Measurements from ENCODE around the gene ABCC3.

Gene ABCC3

DNA sequence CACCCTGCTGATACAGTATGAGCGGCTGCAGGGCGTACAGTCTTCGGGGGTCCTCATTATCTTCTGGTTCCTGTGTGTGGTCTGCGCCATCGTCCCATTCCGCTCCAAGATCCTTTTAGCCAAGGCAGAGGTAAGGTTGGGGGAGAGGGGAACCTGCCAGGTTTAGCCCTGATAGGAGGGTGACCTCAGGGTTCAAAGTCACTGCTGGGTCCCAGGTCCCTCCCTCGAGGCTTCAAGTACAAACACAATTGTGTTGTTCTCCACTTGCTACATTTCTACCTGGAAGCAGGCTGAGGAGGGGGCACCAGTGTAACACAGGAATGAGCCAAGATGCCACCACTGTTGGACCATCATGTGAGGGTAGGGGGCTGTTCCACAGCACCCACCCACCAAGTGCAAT is 22.4 kb downstream of the ABCC3 start:
- H3K27ac ChIP-seq = no peak overlapping the region

DNA sequence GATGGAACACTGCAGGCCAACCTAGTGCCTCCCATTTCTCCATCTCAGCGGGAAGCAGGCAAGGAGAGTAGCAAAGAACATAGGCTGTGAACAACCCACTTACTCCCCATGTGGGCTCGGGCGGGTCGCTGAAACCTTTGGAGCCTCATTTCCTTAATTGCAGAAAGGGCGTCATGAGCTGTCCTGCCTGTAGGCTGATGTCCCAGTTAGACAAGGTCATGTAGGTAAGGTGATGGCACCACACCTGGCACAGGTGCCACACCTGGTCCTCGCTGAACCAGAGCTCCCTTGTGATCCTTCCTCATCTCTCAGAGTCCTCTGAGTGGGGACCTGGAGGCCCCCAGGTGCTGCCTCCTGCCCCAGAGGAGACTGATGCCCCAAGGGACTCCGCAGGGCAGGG is 22.9 kb downstream of the ABCC3 start:
- H3K27ac ChIP-seq = no peak overlapping the region
- TF ChIP-seq, protein P1, sequence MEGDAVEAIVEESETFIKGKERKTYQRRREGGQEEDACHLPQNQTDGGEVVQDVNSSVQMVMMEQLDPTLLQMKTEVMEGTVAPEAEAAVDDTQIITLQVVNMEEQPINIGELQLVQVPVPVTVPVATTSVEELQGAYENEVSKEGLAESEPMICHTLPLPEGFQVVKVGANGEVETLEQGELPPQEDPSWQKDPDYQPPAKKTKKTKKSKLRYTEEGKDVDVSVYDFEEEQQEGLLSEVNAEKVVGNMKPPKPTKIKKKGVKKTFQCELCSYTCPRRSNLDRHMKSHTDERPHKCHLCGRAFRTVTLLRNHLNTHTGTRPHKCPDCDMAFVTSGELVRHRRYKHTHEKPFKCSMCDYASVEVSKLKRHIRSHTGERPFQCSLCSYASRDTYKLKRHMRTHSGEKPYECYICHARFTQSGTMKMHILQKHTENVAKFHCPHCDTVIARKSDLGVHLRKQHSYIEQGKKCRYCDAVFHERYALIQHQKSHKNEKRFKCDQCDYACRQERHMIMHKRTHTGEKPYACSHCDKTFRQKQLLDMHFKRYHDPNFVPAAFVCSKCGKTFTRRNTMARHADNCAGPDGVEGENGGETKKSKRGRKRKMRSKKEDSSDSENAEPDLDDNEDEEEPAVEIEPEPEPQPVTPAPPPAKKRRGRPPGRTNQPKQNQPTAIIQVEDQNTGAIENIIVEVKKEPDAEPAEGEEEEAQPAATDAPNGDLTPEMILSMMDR (IDR thresholded peaks at IDR 0.05) = no peak
- TF ChIP-seq ZFX (IDR thresholded peaks at IDR 0.05; ENCODE audit: borderline replicate concordance) = no peak

More for the DNA sequence above, 22.4 kb downstream of the ABCC3 start:
- TF ChIP-seq ZFX (IDR thresholded peaks at IDR 0.05; ENCODE audit: borderline replicate concordance) = no peak
- TF ChIP-seq, protein P1 (IDR thresholded peaks at IDR 0.05) = no peak

DNA sequence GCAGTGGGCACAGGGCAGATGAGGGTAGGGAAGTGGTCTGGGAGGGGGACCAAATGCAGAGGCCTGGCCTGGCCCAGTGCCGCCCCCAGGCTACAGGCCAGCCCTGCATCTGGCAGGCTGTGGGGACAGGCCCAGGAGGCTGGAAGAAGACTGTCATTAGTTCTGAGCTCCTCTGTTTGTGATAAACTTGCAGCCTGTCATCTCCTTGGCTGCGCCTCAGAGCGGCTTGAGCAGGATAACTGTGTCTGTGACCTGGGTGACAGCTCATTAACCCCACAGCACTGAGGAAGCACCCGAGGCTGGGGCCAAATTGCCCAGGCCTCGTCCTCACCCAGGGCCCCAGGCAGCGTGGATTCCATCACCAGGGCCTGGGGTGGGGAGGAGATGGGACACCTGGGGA is 23.9 kb downstream of the ABCC3 start:
- H3K27ac ChIP-seq = no peak overlapping the region
- no peak for TF ChIP-seq ZFX (IDR thresholded peaks at IDR 0.05; ENCODE audit: borderline replicate concordance)
- TF ChIP-seq, protein P1 (IDR thresholded peaks at IDR 0.05) = no peak

DNA sequence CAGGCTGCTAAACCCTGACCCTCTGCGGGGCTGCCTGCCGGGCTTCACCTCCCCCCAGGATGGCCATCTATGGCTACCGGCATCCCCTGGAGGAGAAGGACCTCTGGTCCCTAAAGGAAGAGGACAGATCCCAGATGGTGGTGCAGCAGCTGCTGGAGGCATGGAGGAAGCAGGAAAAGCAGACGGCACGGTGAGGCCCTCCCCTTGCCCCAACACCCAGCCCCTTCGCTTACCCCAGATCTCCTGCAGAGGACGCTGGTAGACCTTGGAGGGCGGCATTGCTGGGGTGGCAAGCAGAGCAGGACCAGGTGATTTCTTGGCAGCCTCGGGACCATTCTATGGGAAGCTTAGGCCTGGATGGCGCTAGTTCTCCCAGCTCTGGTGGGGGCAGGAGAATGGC is 24.5 kb downstream of the ABCC3 start:
- TF ChIP-seq, protein P1 (IDR thresholded peaks at IDR 0.05) = no peak
- no peak for TF ChIP-seq ZFX (IDR thresholded peaks at IDR 0.05; ENCODE audit: borderline replicate concordance)
- no peak overlapping the region for H3K27ac ChIP-seq

DNA sequence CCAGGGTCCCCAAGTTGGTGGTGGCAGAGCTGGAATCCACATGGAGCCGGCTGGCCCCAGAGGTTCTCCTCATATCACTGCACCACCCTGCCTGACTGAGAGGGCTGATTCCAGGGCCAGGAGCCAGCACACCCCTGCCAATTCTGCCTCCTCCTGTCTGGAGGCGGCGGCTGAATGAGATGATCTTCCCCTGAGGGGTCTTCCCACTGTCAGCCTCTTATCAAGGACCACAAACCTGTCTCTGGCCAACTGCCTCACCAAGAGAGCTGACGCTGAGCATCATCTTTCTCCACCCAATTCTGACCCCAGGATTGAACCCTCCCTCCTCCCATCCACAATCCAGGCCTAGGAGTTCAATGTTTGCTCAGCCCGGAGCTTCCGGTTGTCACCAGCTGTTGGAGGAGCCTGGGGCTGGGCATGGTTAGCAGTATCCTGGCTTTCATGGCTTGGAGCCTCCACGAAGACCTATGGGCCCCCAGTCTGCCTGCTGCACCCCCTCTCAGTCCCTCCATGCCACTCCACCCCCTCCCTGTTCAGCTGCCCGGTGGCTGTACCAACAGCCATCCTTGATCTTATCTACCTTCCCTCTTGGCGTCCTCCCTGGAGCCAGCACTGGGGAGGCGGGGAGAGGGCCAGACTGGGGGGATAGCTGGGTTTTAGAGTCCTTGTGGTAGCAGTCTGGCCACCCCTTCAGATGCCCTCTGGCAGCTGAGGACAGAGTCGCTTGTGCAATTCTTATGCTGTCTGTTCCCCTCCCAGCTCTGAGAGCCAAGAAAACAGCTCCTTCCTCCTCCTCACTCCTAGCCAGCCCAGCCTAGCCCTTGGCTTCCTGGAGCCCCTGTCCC is 25.6 kb downstream of the ABCC3 start:
- no peak for TF ChIP-seq ZFX (IDR thresholded peaks at IDR 0.05; ENCODE audit: borderline replicate concordance)
- TF ChIP-seq, protein P1 (IDR thresholded peaks at IDR 0.05) = no peak
- H3K27ac ChIP-seq = peak overlapping the region; percentile 46; the same call in 1 of the 2 replicates

DNA sequence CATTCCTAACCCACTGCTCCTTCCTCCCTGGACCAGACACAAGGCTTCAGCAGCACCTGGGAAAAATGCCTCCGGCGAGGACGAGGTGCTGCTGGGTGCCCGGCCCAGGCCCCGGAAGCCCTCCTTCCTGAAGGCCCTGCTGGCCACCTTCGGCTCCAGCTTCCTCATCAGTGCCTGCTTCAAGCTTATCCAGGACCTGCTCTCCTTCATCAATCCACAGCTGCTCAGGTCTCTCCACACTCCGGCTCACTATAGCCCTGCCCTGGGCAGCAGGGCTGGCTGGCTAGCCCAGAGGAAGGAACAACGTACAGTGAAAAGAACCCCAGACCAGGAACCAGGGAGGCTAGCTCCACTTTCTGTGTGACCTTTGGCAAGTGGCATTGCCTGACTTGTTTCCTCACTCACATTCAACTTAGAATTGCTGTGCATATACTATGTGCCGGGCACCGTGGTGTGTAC is 26.2 kb downstream of the ABCC3 start:
- H3K27ac ChIP-seq = peak overlapping the region; percentile 46; the same call in 1 of the 2 replicates
- TF ChIP-seq ZFX (IDR thresholded peaks at IDR 0.05; ENCODE audit: borderline replicate concordance) = no peak
- TF ChIP-seq, protein P1 (IDR thresholded peaks at IDR 0.05) = no peak

DNA sequence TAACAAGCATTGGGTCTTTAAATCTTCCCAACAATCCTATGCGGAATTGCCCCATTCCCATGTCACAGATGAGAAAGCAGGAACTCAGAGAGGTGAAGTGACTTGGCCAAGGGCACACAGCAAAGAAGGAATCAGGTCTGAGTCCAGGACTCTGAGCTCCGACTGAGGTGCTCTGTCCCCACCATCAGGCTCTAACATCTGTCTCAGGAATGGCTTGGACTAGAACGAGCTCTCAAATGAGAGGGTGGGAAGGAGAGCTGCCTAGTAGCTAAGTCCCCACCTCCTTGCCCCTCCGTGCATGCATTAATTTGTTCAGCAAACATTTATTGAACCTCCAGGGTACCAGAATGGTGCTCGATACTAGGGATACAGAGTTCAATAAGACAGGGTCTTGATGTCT is 26.7 kb downstream of the ABCC3 start:
- TF ChIP-seq, protein P1 (IDR thresholded peaks at IDR 0.05) = no peak
- no peak for TF ChIP-seq ZFX (IDR thresholded peaks at IDR 0.05; ENCODE audit: borderline replicate concordance)
- H3K27ac ChIP-seq = peak overlapping the region; percentile 46

Measured in 22Rv1 (cell line).